Airway epithelial cell (primary cell): Measurements from ENCODE around the gene KCND1. TPM values are rescaled to one million over a fixed set of nuclear protein-coding genes. Genes with fewer than 3 reads are reported as not detected.

Experiments used
- total RNA-seq: library from RNA; depleted of rRNA; stranded (reverse); fragments of >200 nt; gene quantifications from 2 replicates; pipeline ENCODE4 v1.2.3, GENCODE V29; 2015

Gene KCND1
- total RNA-seq: under 0.01 and 0.14 TPM in 2 replicates

GRCh38 chrX:48971249-48972219 is at the start of gene KCND1:
Gene KCND1 (minus strand): TSS chrX:48971844. CDS start chrX:48970271, 1,573 bp downstream.

DNA sequence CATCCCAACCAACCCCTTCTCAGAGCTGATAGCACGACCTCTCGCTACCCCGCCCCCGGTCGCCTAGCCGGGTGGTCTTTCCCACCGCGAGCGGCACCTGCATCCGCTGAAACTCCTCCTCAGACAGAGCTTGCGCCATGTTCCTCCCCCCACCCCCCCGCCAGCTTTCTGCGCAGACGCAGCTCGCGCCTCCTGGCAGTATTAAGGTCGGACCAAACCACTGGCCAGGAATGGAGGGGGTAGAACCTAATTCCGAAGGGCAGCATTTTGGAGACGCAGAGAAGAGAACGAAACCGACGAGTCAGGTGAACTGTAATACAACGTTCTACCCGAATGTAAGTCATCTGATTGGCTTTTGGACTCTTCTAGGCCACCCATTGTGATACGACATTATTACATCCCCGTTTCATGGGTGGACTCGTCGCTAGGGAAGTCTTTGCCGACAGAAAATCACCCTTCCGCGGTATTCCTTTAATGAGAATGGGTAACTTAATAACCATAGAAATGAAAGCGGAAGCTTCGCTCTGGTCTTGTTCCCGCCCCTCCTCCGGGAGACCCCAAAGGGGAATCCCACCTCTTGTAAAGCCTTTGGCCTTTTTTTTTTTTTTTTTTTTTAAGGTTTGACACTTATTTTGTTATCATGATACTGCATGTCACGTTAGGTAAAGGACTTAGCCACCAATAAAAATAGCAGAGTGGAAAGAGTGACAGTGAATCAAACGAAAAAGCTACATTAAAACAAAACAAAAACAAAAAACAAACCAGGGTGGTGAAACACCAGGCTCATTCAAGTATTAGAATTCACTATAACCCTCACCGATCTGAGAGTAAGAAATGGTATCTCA is 30.7 kb upstream of the KCND1 start, which contains the start of gene GRIPAP1:
TSS of gene GRIPAP1 (minus strand) at position 174 of the 845 bp plus-strand sequence. CDS start at position 139, 35 bp downstream.

DNA sequence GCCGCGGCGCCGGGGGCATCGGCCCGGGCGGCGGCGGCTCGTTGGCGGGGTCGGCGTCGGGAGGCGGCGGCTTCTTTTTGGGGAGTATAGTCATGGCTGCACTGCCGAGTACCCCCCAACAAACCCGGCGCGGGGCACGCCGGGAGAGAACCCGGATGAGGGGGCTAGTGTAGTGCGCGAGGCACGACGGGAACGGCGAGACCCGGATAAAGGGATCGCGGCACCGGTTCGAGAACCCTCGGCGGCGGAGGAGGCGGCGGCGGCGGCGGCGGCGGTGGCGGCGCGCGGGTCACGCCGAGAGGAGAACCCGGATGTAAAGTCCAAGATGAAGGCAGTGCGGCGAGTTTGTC is 14.2 kb downstream of the KCND1 start, which contains the start of gene OTUD5:
TSS of gene OTUD5 (minus strand) at position 131 of the 350 bp plus-strand sequence. CDS start at position 94, 37 bp downstream.

DNA sequence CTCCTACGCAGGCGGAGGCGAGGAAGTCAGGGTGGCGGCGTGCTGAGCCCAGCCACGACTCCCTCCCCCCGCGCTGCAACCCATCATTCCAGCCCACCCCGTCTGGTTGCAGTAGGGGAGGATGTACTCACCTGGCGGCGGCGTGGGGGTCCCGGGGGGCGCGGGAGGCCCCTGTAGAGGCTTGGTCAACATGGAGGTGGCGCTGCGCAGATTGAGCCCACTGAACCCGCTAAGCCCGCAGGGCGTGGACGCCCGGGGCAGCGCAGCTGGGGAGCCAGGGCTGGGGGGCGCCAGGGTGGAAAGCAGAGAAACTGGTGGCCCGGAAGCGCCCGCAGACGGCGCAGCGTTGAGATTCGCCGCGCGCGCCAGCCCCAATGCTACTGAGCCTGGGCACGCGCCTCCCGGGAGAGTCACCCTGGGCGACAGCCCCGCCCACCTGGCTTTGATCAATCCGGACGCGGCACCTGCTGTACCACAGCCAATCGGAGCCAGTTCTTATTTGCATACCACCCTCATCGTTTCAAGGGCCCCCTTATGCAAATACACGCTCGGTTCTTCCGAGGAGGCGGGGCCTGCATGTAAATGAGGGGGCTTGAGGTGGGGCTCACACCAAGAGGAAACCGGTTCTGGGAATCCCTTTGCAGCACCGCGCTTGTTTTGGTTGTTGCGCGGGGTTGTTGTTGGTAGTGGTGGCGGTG is 52.9 kb downstream of the KCND1 start, which contains the start of gene PIM2:
TSS of gene PIM2 (minus strand) at position 382 of the 698 bp plus-strand sequence. CDS start at position 192, 190 bp downstream.

DNA sequence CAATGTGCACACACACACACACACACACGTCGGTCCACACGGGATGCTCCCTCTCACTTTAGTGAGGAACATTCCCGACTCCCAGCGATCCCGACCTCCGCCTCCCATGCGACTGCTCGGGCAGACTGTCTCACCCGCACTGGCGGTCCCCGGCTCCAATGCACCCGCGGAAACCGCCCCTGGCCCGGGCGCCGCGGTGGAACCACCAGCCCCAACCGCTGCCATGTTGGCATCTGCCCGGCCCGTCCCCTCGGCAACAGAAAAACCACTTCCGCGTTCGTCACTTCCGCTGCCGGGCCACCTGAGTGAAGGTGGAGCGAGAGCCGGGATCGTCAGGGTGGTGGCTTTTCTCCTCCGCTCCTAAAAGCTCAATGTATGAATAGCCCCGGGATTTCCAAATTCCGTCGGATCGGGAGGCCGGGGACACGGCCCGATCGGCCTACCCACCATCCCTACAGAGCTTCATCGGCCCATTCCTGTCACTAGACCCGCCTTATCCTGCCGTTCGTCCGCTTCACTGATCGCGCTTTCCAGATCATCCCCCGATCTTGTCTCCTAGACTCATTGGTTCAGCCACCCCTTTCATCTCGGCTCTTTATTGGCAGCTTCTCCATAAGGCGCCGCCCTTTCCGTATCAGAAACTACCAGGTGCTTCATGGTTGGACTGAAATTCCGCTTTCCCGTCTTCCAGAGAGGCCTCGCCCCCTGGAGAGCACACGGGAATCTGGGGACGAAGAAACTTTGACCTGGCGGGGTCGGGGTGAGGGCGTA is 60.0 kb downstream of the KCND1 start, which contains the start of gene SLC35A2:
TSS of gene SLC35A2 (minus strand) at position 235 of the 771 bp plus-strand sequence. CDS start at position 225, 10 bp downstream.

Other genes with a start within 250 kb of the KCND1 start
- not detected in 2 replicates for gene GLOD5, start 210.1 kb downstream of the KCND1 start, total RNA-seq
- not detected in 2 replicates for gene GATA1, start 185.3 kb downstream of the KCND1 start, total RNA-seq
- gene HDAC6, start 169.8 kb downstream of the KCND1 start, total RNA-seq: 24.9 and 28.6 TPM in 2 replicates
- not detected in 2 replicates for gene ERAS, start 145.3 kb downstream of the KCND1 start, total RNA-seq
- 13.2 and 15.4 TPM in 2 replicates for gene PCSK1N, start 136.2 kb downstream of the KCND1 start, total RNA-seq
- 74.8 and 113 TPM in 2 replicates for gene TIMM17B, start 74.1 kb downstream of the KCND1 start, total RNA-seq
- 64.3 and 68.2 TPM in 2 replicates for gene PQBP1, start 73.9 kb downstream of the KCND1 start, total RNA-seq
- 25.6 and 26.7 TPM in 2 replicates for gene SLC35A2, start 60.2 kb downstream of the KCND1 start, total RNA-seq
- gene PIM2, start 52.8 kb downstream of the KCND1 start, total RNA-seq: 7.5 and 14.6 TPM in 2 replicates
- gene OTUD5, start 14.2 kb downstream of the KCND1 start, total RNA-seq: 30.3 and 32.0 TPM in 2 replicates
- gene GRIPAP1, start 30.4 kb upstream of the KCND1 start, total RNA-seq: 9.9 and 14.4 TPM in 2 replicates
- gene TFE3, start 71.5 kb upstream of the KCND1 start, total RNA-seq: 41.7 and 45.1 TPM in 2 replicates
- gene CCDC120, start 87.2 kb upstream of the KCND1 start, total RNA-seq: 6.3 and 11.5 TPM in 2 replicates
- gene PRAF2, start 102.2 kb upstream of the KCND1 start, total RNA-seq: 16.3 and 19.3 TPM in 2 replicates
- gene WDR45, start 108.0 kb upstream of the KCND1 start, total RNA-seq: 23.1 and 34.7 TPM in 2 replicates
- 21.4 and 22.3 TPM in 2 replicates for gene GPKOW, start 151.9 kb upstream of the KCND1 start, total RNA-seq
- 1.7 and 4.5 TPM in 2 replicates for gene MAGIX, start 190.9 kb upstream of the KCND1 start, total RNA-seq
- gene PLP2, start 200.1 kb upstream of the KCND1 start, total RNA-seq: 97.5 and 130 TPM in 2 replicates
- gene PRICKLE3, start 214.5 kb upstream of the KCND1 start, total RNA-seq: 33.0 and 34.0 TPM in 2 replicates
- gene SYP, start 228.3 kb upstream of the KCND1 start, total RNA-seq: 0.14 and 0.51 TPM in 2 replicates